ENCODE data around the gene TPCN2. TPM values are rescaled to one million over a fixed set of nuclear protein-coding genes. Genes with fewer than 3 reads are reported as not detected.
A peak's percentile ranks its signal among the peaks of the same experiment; 100 is the strongest.

The TPCN2 gene
- total RNA-seq, 2 experiments from 2014 or later: 16.0 to 17.0 TPM

DNA sequence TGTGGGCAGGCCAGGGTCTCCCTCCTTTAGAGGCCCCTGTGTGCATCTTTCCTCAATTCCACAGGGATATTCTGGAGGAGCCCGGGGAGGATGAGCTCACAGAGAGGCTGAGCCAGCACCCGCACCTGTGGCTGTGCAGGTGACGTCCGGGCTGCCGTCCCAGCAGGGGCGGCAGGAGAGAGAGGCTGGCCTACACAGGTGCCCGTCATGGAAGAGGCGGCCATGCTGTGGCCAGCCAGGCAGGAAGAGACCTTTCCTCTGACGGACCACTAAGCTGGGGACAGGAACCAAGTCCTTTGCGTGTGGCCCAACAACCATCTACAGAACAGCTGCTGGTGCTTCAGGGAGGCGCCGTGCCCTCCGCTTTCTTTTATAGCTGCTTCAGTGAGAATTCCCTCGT lies 39.1 kb downstream of the TPCN2 start:
- Mint-ChIP-seq H3K27ac (no peak overlapping the region), H3K4me1 (ENCODE audit: low read depth) (no peaks in the 10 kb centered on the region), H3K9me3 (no peaks in the 10 kb centered on the region), H3K27me3 (no peaks in the 10 kb centered on the region), H3K36me3 (ENCODE audit: low read depth) (peaks cover 19% of the 10 kb centered on the region), H3K4me3 (no peak overlapping the region)
- no peak for ATAC-seq
- ChIA-PET CTCF (interaction anchor here (0.6 to 1.4 kb wide), 2 partner anchors 10 to 114 kb away, joined by 3 read pairs; no protein-coding TSS in a partner anchor), POLR2A (no interaction called here)
- intact Hi-C loops (cut with micrococcal nuclease): no loop called here
- DNase-seq: no peak
- TF ChIP-seq, protein P1, sequence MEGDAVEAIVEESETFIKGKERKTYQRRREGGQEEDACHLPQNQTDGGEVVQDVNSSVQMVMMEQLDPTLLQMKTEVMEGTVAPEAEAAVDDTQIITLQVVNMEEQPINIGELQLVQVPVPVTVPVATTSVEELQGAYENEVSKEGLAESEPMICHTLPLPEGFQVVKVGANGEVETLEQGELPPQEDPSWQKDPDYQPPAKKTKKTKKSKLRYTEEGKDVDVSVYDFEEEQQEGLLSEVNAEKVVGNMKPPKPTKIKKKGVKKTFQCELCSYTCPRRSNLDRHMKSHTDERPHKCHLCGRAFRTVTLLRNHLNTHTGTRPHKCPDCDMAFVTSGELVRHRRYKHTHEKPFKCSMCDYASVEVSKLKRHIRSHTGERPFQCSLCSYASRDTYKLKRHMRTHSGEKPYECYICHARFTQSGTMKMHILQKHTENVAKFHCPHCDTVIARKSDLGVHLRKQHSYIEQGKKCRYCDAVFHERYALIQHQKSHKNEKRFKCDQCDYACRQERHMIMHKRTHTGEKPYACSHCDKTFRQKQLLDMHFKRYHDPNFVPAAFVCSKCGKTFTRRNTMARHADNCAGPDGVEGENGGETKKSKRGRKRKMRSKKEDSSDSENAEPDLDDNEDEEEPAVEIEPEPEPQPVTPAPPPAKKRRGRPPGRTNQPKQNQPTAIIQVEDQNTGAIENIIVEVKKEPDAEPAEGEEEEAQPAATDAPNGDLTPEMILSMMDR (IDR thresholded peaks at IDR 0.05): no peak

DNA sequence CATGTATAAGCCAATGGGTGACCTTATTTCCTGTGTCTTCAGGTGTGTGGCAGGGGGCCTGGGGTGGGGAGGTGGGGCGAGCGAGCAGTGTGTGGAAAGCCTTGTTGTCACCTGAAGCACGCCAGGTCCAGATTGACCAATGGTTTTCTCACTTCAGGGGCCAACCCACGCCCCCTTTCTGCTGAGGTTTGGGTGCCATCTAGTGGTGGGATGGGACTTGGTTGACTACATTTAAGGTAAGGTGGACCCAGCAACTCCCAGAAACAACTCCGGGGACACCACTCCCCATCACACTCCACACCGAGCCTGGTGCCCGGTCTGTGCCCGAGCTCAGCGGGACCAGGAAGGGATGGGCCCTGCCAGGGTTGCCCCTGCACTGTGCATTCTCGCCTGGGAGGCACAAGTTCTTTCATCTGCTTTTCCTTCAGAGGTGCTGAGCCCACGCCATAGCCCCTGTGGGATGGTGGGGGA lies 40.0 kb downstream of the TPCN2 start:
- no peak overlapping the region for H3K4me3 Mint-ChIP-seq
- DNase-seq (peak; percentile 82), ATAC-seq (peak; percentile 74)
- H3K27ac Mint-ChIP-seq: no peak overlapping the region
- no peaks in the 10 kb centered on the region for H3K9me3 Mint-ChIP-seq
- CTCF ChIA-PET: interaction anchor here (0.9 to 1.6 kb wide), 5 partner anchors 9 to 281 kb away, joined by 3 to 4 read pairs (median 3); no protein-coding TSS in a partner anchor
- POLR2A ChIA-PET: no interaction called here
- TF ChIP-seq, protein P1 (IDR thresholded peaks at IDR 0.05): peak; percentile 68
- H3K4me1 Mint-ChIP-seq (ENCODE audit: low read depth): no peaks in the 10 kb centered on the region
- peaks cover 20% of the 10 kb centered on the region for H3K36me3 Mint-ChIP-seq (ENCODE audit: low read depth)
- no peaks in the 10 kb centered on the region for H3K27me3 Mint-ChIP-seq
- intact Hi-C loops (cut with micrococcal nuclease): no loop called here

DNA sequence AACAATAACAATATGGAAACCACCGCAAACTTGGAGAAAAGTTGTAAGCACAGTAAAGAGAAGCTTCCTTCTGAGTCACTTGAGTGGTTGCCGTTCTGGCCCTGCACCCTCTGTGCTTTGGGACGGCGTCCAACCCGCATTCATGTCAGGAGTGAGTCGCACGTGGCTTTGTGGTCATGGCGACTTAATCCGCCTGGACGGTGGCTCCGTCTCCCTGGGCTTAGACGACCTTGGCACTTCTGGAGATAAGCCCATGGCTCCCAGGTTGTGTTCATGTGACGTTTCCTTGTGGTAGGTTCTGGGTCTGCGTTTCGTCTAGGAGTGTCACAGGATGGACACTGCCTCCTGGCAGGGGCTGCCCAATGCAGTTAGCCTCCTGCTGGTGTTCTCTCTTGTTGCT lies 40.5 kb downstream of the TPCN2 start:
- Mint-ChIP-seq H3K27ac (no peak overlapping the region), H3K4me1 (ENCODE audit: low read depth) (no peaks in the 10 kb centered on the region), H3K9me3 (no peaks in the 10 kb centered on the region), H3K36me3 (ENCODE audit: low read depth) (peaks cover 20% of the 10 kb centered on the region), H3K27me3 (no peaks in the 10 kb centered on the region), H3K4me3 (no peak overlapping the region)
- intact Hi-C loops (cut with micrococcal nuclease): no loop called here
- DNase-seq: no peak
- ChIA-PET CTCF (interaction anchor here (0.9 to 1.6 kb wide), 6 partner anchors 9 to 281 kb away, joined by 3 to 4 read pairs (median 3); partner anchors contain the start of genes IGHMBP2 and MRPL21), POLR2A (no interaction called here)
- no peak for ATAC-seq
- TF ChIP-seq, protein P1 (IDR thresholded peaks at IDR 0.05): no peak

DNA sequence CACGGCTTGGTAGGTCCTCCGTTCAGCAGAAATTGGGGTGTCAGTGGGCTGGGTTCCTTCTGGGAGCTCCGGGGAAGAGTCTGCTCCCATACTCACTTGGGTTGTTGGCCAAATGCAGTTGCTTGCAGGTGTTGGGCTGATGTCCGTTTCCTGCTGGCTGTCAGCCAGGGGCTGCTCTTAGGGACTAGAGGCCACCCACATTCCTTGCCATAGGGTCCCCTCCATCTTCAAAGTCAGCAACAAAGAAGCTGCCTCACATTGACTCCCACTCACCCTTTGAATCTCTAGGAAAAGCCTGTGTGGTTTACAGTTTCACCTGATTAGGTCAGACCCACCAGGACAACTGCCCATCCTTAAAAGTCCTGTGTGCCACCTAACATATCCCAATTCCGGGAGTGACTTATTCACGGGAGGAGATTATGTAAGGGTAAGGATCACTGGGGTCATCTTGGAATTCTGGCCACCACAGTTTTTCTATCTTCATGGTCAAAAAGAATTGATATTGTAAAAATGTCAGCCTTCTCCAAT lies 43.0 kb downstream of the TPCN2 start:
- no peak for DNase-seq
- Mint-ChIP-seq H3K4me3 (no peak overlapping the region), H3K9me3 (no peaks in the 10 kb centered on the region), H3K27me3 (no peaks in the 10 kb centered on the region), H3K27ac (no peak overlapping the region), H3K36me3 (ENCODE audit: low read depth) (peaks cover 20% of the 10 kb centered on the region), H3K4me1 (ENCODE audit: low read depth) (no peaks in the 10 kb centered on the region)
- TF ChIP-seq, protein P1 (IDR thresholded peaks at IDR 0.05): no peak
- ChIA-PET CTCF (no interaction called here), POLR2A (no interaction called here)
- no peak for ATAC-seq
- intact Hi-C loops (cut with micrococcal nuclease): no loop called here

DNA sequence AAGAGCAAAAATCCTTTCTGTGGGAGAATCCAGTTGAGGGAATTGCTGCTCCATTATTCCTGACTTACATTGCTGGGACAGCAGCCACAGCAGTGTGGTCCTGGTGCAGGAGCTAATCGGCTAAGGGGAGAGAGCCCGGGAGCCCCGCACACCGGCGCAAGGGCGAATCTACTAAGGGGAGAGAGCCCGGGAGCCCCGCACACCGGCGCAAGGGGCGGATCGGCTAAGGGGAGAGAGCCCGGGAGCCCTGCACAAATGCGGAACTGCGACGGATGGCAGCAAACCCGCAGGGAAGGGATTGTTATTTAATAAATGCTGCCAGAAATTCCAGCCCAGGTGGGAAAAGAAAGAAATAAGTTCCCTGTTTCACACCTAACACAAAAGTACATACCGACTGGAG lies 43.5 kb downstream of the TPCN2 start:
- TF ChIP-seq, protein P1 (IDR thresholded peaks at IDR 0.05): no peak
- Mint-ChIP-seq H3K4me3 (no peak overlapping the region), H3K9me3 (no peaks in the 10 kb centered on the region), H3K27me3 (no peaks in the 10 kb centered on the region), H3K27ac (no peak overlapping the region), H3K4me1 (ENCODE audit: low read depth) (no peaks in the 10 kb centered on the region), H3K36me3 (ENCODE audit: low read depth) (peaks cover 20% of the 10 kb centered on the region)
- CTCF ChIA-PET: no interaction called here
- intact Hi-C loops (cut with micrococcal nuclease): no loop called here
- DNase-seq (no peak), ATAC-seq (no peak)
- POLR2A ChIA-PET: no interaction called here
